GM19193 (cell line): ENCODE measurements around the gene SPARC.

Experiments
- POLR2A ChIP-seq: IDR thresholded peaks from 4 replicates; pipeline ENCODE4 v1.6.1; 2011; ENCODE audit not compliant: insufficient read depth, insufficient read length; ENCODE audit errors: extremely low read depth

SPARC gene

DNA sequence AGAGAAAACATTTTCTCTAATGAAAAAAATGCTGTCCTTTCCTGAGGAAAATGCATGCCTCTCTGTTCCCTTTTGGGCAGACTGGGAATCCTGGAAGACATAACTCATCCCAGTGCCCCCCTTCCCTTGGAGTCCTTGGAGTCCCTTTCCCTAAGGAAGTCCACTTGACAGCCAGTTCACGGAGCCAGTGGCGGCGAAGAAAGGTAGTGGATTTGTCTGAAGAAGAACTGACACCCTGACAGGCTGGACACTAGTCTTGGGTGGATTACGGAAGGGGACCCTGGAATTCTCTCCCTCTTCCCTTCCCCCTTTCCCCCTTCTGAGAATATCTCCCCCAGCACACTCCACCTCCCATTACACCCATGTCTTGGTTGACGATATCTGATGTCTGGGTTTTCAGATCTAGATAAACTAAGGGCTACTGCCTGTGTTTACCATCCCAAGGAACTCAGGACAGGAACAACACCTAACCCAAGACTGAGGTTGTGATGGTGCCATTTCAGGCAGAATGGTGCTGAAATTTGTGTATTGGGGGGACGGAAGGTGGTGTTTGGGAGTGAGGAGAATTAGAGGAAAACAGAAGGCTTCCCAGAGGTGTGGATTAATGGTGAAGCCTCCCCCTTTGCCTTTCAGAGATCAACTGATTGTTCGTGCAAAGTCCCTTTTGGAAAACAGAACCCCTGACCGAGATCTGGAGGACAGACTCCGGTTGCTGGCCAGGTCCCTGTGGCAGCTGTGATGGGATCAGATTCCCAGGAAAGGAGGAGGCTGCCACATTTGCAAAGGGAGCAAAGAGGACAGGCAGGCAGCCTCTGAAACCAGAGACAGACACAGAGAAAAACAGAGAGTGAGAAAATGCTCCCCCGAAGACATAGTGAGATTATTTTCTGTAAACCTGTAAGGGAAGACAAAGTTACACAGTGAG, 704 bp downstream of the SPARC start:
- no peak for TF ChIP-seq POLR2A

DNA sequence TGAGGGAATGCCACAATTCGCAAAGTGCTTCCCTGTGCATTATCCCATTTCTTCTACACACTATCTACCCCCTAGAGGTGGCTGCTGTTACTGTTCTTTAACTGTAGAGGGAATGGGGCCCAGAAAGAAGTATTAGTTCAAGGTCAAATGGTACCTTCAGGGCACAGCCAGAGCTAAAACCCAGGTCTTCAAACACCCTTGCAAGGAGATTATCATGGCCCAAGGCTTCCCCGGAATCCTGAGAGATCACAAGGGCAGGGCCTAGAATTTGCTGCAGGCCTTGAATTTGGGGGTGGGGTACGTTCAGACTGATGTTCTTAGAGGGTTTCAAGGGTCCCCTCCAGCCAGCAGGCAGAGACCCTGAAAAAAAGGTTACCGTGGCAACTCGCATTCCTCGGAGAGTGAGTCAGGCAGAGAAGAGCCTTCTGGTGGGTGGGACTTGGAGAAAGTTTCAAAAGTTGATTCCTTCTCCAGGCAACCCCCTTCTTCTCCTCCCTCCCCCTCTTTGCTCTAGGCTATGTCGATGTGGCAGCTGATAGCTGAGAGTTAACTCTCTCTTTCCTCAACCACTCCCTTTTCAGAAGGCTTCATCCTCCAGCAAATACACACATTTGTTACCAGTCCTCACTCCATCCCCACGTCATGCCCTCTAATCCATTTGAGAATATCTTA, 1.9 kb downstream of the SPARC start:
- no peak for TF ChIP-seq POLR2A

DNA sequence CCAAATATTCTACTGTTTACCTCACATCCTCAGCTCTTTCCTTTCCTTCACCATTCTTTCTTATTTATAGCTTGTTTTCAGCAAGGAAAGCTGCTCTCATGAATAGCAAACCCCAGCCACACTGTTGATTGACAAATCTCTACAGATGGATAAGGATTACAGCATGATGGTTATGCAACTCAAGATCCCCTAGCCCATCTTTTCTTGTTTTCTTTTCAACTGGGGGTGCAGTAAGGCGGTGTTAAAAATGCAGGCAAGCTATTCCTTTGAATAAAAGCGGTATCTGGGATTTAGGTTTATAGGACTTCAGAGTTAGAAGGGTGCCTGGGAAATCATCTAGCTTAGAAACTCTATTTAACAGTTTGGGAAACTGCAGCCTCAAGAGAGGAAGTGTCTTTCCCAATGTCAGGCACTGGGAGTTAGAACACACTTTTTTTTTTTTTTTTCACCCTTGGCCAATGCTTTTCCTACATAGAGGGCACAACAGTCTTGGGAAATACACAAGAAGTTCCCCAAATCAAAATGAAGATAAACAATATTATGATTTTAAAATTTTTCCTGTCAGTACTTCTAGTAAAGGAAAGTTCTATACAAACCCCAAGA, 2.6 kb downstream of the SPARC start:
- TF ChIP-seq POLR2A, result no peak

DNA sequence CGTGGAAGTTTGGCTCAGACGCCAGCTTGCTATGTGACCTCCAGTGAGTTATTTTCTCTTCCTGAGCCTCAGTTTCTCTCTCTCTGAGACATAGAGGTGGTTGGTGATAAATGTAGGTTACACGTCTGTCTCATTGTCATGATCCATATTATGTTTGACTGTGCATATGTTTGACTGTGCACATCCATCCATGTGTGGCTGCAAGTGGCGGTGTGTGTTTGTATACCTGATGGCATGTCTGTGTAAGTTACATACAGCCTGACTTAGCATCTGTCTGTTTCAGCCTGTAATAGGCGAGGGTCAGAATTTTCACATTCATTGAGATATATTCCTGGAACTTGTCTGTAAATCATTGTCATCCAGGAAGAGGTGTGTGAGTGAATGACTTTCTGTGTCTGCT, 3.3 kb downstream of the SPARC start:
- TF ChIP-seq POLR2A, result no peak

- no peak for TF ChIP-seq POLR2A
Observed at GRCh38 chr5:151682751-151683331, 3.9 kb downstream of the SPARC start.

DNA sequence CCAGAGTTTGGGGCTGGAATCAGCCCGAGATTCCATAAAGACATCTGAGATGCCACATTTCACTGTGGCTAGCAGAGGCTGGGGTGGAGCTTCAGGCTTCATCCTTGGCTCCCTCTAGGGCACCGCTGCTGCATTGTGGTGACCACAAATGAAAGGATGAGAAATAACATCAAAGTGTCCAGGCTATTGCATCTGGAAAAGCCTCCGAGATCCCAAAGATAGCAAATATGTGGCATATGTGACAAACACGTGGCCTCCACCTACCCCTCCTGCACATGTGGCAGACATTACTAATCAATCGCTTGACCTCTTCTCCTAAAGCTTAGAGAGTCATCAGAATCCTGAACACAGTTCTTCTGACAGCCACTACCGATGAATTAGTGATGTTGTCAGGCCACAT, 4.5 kb downstream of the SPARC start:
- TF ChIP-seq POLR2A, result no peak

DNA sequence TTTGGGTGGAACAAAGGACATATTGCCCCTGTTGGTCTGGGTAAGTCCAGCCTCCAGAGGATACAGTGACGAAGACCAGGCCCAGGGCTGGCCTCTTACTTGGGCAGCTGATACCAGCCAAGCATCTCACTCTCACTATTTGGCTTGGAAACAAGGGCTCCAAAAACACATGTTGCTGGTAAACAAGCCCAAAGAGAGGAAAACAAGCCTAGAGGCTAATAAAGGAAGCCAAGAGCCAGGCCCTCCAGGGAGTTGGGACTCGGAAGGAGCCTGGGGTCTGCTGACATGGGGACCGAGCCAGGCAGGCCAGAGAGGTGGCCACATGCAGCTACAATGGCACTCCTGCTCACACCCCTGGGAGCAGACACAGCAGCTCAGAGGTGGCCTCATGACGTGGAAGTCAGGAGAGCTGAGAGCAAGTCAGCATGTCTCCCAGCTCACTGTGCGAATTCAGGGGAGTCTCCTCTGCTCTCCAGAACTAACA, 5.7 kb downstream of the SPARC start:
- TF ChIP-seq POLR2A, result no peak

DNA sequence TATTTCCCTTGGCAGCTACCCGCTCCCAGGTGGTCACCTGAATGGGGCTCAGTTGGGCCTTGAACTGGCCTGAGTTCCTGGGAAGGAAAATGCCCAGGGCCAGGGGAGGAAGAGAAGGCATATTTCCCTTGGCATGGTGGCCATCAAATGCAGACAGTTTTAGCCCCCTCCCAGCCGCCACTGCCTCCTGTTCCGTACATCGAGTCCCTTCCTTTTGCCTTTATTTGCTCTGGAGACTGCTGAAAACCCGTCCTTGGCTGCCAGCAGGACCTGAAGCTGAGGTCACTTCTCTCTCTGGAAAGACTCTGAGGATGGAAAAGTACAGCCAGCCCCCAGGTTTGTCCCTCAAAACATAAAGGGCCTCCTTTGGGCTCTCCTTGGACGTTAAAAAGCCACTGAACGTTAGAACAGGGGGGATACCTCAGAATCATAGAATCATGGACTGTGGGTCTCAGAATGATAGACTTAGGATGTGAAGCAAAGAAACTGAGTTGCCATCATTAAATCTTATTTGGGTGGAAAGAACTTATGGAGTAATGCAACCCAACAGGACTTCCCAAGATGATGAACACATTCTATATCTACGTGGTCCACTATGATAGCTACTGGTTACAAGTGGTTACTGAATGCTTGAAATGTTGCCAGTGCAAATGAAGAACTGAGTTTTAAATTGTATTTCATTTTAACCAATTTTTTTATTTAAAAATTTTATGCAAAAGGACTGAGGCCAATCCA, 7.1 kb downstream of the SPARC start:
- no peak for TF ChIP-seq POLR2A

DNA sequence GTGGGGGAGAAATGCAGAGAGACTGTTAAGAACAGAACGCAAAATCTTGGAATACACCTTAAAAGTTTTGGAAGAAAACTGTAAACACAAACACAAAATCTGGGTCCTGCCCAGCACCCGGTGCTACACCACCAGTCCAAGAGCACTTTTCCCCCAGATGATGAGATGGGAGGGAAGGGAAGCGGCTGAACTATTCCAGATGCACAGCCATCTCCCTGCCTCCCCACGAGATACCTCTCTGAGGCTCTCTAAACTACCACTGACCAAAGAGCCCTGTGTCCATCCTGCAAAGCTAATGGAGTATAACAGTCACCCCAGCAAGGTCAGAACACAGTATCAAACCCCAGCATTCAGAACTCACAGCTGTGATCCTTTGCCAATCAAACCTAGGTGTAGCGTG, 8.0 kb downstream of the SPARC start:
- no peak for TF ChIP-seq POLR2A

GRCh38 chr5:151677776-151678545, 8.8 kb downstream of the SPARC start:
- TF ChIP-seq POLR2A, result no peak

DNA sequence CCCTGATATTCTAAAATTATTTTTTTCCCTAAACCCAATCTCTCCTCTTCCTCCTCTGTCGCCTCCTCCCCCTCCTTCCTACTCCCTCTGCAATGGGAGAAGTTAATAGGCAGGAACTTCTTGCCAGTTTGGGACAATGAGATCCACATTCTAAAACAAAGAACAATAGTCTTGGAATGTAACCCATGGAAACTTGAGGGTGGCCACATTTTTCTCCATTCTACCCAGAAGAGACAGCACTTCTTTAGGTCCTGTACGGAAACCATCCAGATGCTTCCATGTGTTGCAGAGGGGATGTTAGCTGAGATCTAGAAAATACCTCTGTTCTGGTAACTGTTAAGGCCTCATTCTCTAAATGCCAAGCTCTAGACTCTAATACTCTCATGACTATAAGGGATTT, 10.0 kb downstream of the SPARC start:
- no peak for TF ChIP-seq POLR2A

DNA sequence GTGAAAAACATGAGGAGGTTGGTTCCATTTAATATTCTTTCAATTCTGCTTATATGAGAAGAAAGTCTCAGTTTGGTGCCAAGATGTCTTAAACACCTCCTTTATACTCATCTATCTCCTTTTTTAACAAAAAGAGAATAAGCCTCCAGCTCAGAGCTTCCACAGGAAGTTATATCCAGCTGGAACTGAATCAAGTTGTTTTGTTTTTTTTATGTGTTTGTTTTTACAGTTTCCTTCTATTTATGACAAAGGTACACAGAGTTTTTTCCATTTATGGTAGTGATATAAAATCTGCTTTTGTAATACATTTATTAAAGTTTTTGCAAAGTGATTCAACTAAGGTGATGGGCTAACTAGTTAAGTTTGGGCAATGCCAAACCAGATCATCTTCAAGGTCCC, 10.4 kb downstream of the SPARC start:
- no peak for TF ChIP-seq POLR2A

DNA sequence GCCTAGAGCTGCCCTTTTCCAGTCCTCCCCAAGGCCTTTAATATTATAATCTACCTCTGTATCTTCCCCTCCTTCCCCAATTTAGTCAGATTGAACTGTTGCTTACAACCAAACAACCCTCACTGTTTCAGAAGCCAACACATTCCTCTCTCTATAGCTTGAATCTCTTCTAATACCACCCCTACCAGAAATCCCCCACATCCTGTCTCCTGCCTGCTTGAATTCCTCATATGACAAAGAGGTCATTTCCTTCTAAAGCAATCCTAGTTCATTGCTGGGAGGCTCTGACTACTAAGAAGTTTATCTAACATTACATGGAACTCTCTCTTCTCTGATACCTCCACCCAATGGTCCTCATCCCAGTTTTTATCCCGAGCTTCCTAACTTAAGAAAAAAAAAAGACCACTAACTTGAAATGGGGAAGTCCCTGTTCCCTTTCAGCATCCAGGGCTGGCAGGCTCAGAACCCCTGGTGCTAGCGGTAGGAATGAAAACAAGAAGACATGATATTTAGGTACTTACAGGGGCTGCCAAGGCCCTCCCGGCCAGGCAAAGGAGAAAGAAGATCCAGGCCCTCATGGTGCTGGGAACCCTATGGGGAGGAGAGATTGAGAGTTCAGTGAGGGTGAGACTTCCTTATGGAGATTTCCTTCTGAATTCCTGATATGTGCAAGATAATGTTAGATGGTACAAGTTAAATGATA, 11.0 kb downstream of the SPARC start:
- TF ChIP-seq POLR2A, result no peak

- TF ChIP-seq POLR2A, result no peak
Observed at GRCh38 chr5:151674626-151675610, 11.8 kb downstream of the SPARC start.
